Heart left ventricle (tissue), 16 donors: ENCODE measurements around the gene GPR84. TPM values are rescaled to one million over a fixed set of nuclear protein-coding genes. Genes with fewer than 3 reads are reported as not detected.
A peak's percentile ranks its signal among the peaks of the same experiment; 100 is the strongest.

Source experiments
- ATAC-seq, 4 donors: fragments of 200-7000 bp; cut with Tn5 transposase; one replicate each; pipeline ENCODE4 v1.9.1; 2020 to 2022; ENCODE audit warnings: moderate library complexity in 4 of 4, mild to moderate bottlenecking in 3 of 4, moderate number of reproducible peaks in 1 of 4
- DNase-seq, 5 donors: peaks; one replicate each; pipeline ENCODE4 v3.0.0-alpha.2; 2020
- H3K27ac ChIP-seq, 12 donors: fragments of 200-600 bp; sonication (generic) in 4 of 12; one replicate each; pipeline versions ENCODE4 v1.5.0 to v1.8.0; 2016 to 2022; ENCODE audit warnings: mild to moderate bottlenecking in 2 of 12
- H3K27me3 ChIP-seq, 9 donors: fragments of 200-600 bp; sonication (generic) in 2 of 9; one replicate each; pipeline versions ENCODE4 v1.5.1 to v1.8.0; 2016 to 2022; ENCODE audit warnings: mild to moderate bottlenecking in 3 of 9
- H3K36me3 ChIP-seq, 9 donors: fragments of 200-600 bp; sonication (generic) in 2 of 9; one replicate each; pipeline versions ENCODE4 v1.5.0 to v1.8.0; 2018 to 2022; ENCODE audit warnings: mild to moderate bottlenecking in 2 of 9
- H3K4me1 ChIP-seq, 12 donors: fragments of 200-600 bp; sonication (generic) in 4 of 12; one replicate each; pipeline versions ENCODE4 v1.5.0 to v1.8.0; 2016 to 2022; ENCODE audit warnings: mild to moderate bottlenecking in 3 of 12
- H3K4me3 ChIP-seq, 12 donors: fragments of 200-600 bp; sonication (generic) in 4 of 12; one replicate each; pipeline versions ENCODE4 v1.5.0 to v1.8.0; 2017 to 2022; ENCODE audit warnings: mild to moderate bottlenecking in 9 of 12, moderate library complexity in 4 of 12
- H3K9me3 ChIP-seq, 12 donors: fragments of 200-600 bp; sonication (generic) in 4 of 12; one replicate each; pipeline versions ENCODE4 v1.5.0 to v1.8.0; 2016 to 2022; ENCODE audit warnings: mild to moderate bottlenecking in 1 of 12
- CTCF ChIP-seq, 12 donors: fragments of 200-600 bp; sonication (generic) in 4 of 12; IDR thresholded peaks; one replicate each; pipeline versions ENCODE4 v1.5.0 to v1.8.0; 2018 to 2022; ENCODE audit warnings: antibody characterized with exemption in 12 of 12, mild to moderate bottlenecking in 5 of 12
- POLR2A ChIP-seq, 2 donors: fragments of 450-650 bp; IDR thresholded peaks; one replicate each; pipeline ENCODE4 v1.6.1; 2017; ENCODE audit warnings: antibody characterized with exemption in 2 of 2, mild to moderate bottlenecking in 2 of 2, moderate library complexity in 2 of 2
- WGBS, 4 donors: extraction: QIAGEN DNeasy Blood & Tissue Kit in 2 of 4; methylation state at CpG; one replicate each; pipeline versions ENCODE4 v1.1.5 to v1.1.7; 2013 to 2018; 5-methylcytosine and 5-hydroxymethylcytosine counted together
- intact Hi-C, 10 donors: fragments of 100-400 bp; cut with DNase I; formaldehyde crosslinking; loops; one replicate each; pipeline versions ENCODE4 v1.11.1 to v1.14.2; 2022
- polyA plus RNA-seq, 2 donors: library from polyadenylated mRNA; stranded (reverse); fragments of 200-250 nt; gene quantifications; one replicate each; pipeline ENCODE4 v1.2.3, GENCODE V29; 2013
- total RNA-seq, 9 donors: library from RNA; depleted of rRNA in 2 of 9; stranded (reverse); fragments of >200 nt in 2 of 9; fragmentation: NEBNext Ultra II Directional in 3 of 9; extraction: Animal tissue kit (Norgen Biotek cat#: 25700) in 3 of 9; gene quantifications; one replicate each; pipeline versions ENCODE4 v1.1.0 to v1.2.4, GENCODE V29; 2016 to 2023
- donor health status: ischemic (EF 13 %, LVEDD 7.1; RV severe dilation, severe dysfunction).
- donor health status: healthy with polysubstance abuse.
- donor health status: DM: no; HTN: yes; CAD: no.
- donor health status: DM: no; HTN: no; CAD: no.
- donor health status: ischemic (EF 25% LVEDD 6.9; RV normal size, moderate dysfunction).
- donor health status: ischemic (EF 25% LVEDD 5.7; RV mildly dilated, moderate dysfunction).
- donor health status: healthy.
- donor health status: DM: yes; HTN: yes; CAD: no.
- donor health status: ischemic (EF 35%, LVEDD 5.7; RV mildly dilated, moderate dysfunction).
- donor health status: nonischemic (EF 11% LVEDD 7.7; RV severe dilation, severe dysfunction).
- donor health status: DM: yes; HTN: yes; CAD: no.
- donor health status: PGD.
- donor health status: ischemic (EF 29% LVEDD 5.4; RV normal size, mild dysfunction).
- donor health status: nonischemic (EF 23%, LVEDD 6.1; RV moderate dilation, normal function).

The GPR84 gene
- total and polyA plus RNA-seq, 11 donors = 0.21 to 4.4 (median 0.37) TPM; not detected in 6

GRCh38 chr12:54373649-54374561 is 9.6 kb upstream of the GPR84 start:
- Histone ChIP-seq H3K4me3 (no peak overlapping the region), H3K27ac (peak overlapping the region in 11 of 12 donors; percentile 26 to 69 (median 63)), H3K4me1 (peaks cover 0 to 91% (median 47%) of the 10 kb centered on the region in 12 donors), H3K27me3 (no peaks in the 10 kb centered on the region), H3K36me3 (peaks cover 0 to 4% (median 0%) of the 10 kb centered on the region in 9 donors), H3K9me3 (no peaks in the 10 kb centered on the region)
- intact Hi-C loops = loop anchor here in 1 of 10 donors (10.0 kb wide), 1 partner anchor 369 kb away; the partner anchor contains the start of genes HOXC8 and HOXC9
- DNase-seq (no peak), ATAC-seq (no peak)
- no peak for TF ChIP-seq CTCF (IDR thresholded peaks at IDR 0.05)
- no peak for TF ChIP-seq POLR2A (IDR thresholded peaks at IDR 0.05)
- WGBS, 4 donors = 91 to 96% (median 92%) methylated on average over 10 of the region's 10 CpGs

- Histone ChIP-seq H3K27me3 (no peaks in the 10 kb centered on the region), H3K27ac (peak overlapping the region in 11 of 12 donors; percentile 46 to 84 (median 74)), H3K9me3 (no peaks in the 10 kb centered on the region), H3K4me3 (no peak overlapping the region), H3K4me1 (peaks cover 0 to 85% (median 46%) of the 10 kb centered on the region in 12 donors), H3K36me3 (peaks cover 0 to 4% (median 0%) of the 10 kb centered on the region in 9 donors)
- no peak for TF ChIP-seq CTCF (IDR thresholded peaks at IDR 0.05)
- TF ChIP-seq POLR2A (IDR thresholded peaks at IDR 0.05) = no peak
- intact Hi-C loops = loop anchor here in 1 of 10 donors (10.0 kb wide), 1 partner anchor 367 kb away; the partner anchor contains the start of genes HOXC8 and HOXC9
- WGBS, 4 donors = 55 to 62% (median 58%) methylated on average over 8 of the region's 8 CpGs
- ATAC-seq = no peak
- peak in 2 of 5 donors; percentile 44 to 60 for DNase-seq
These were observed 8.0 kb upstream of the GPR84 start for GRCh38 chr12:54372113-54372806.

- peak overlapping the region in 11 of 12 donors; percentile 46 to 84 (median 74) for H3K27ac ChIP-seq
- peak in 3 of 4 donors; percentile 6 to 18 (median 11) for ATAC-seq
- TF ChIP-seq CTCF (IDR thresholded peaks at IDR 0.05) (no peak), POLR2A (IDR thresholded peaks at IDR 0.05) (no peak)
These were observed 7.2 kb upstream of the GPR84 start for GRCh38 chr12:54371328-54372112.

More at GRCh38 chr12:54371328-54372112, 7.2 kb upstream of the GPR84 start:
- Histone ChIP-seq H3K4me1 (peaks cover 0 to 79% (median 44%) of the 10 kb centered on the region in 12 donors), H3K36me3 (peaks cover 0 to 4% (median 0%) of the 10 kb centered on the region in 9 donors), H3K9me3 (no peaks in the 10 kb centered on the region), H3K4me3 (peak overlapping the region in 1 of 12 donors; percentile 8), H3K27me3 (no peaks in the 10 kb centered on the region)
- 37 to 52% (median 39%) methylated on average over 4 to 5 of the region's 5 CpGs for WGBS, 4 donors
- intact Hi-C loops = loop anchor here in 1 of 10 donors (10.0 kb wide), 1 partner anchor 367 kb away; the partner anchor contains the start of genes HOXC8 and HOXC9
- peak; percentile 59 to 87 (median 73) for DNase-seq
